HepG2 (cell line): ENCODE measurements around the gene ZNF428. TPM values are rescaled to one million over a fixed set of nuclear protein-coding genes. Genes with fewer than 3 reads are reported as not detected.

ENCODE experiments used
- ATAC-seq: fragments of 200-7000 bp; cut with Tn5 transposase; 3 replicates; pipeline ENCODE4 v1.9.1; 2020; ENCODE audit warnings: mild to moderate bottlenecking, moderate library complexity
- BruUV-seq: library from RNA; stranded (reverse); fragments of 400-500 nt; replicated peaks from 2 replicates; lab custom pipeline; 2021; lab: Mats Ljungman, UMichigan
- CTCF ChIA-PET: fragments of 300-600 bp; formaldehyde crosslinking; extraction: SDS; loops from one replicate; lab custom pipeline; 2021; ENCODE audit warnings: low total read pairs, inconsistent platforms, low intra/inter-chr PET ratio; lab: Yijun Ruan, JAX
- POLR2A ChIA-PET: fragments of 350-600 bp; sonication (Branson Sonifier 250); formaldehyde crosslinking; loops from one replicate; lab custom pipeline; 2020; ENCODE audit warnings: antibody characterized with exemption, inconsistent platforms; lab: Yijun Ruan, JAX
- DNase-seq: peaks from one replicate; pipeline ENCODE4 v3.0.0-alpha.2; 2015; ENCODE audit warnings: low spot score
- FAIRE-seq: peaks from 3 replicates; lab custom pipeline; 2011; peaks lifted over from hg19 to GRCh38; lab: Jason Lieb, UNC
- H2AFZ ChIP-seq: one replicate; pipeline ENCODE4 v1.6.1; 2011; ENCODE audit warnings: low read length, inconsistent platforms
- H3K27ac ChIP-seq: fragments of 300-600 bp; 3 replicates; pipeline ENCODE4 v1.8.0; 2011; ENCODE audit warnings: mixed run types, mild to moderate bottlenecking, mixed read lengths, low read length, inconsistent platforms; ENCODE audit not compliant: insufficient read depth; ENCODE audit errors: extremely low read length
- H3K27me3 ChIP-seq, 2 experiments: fragments of 200-600 bp in 1 of 2; 2 replicates in 1 of 2; 3 replicates in 1 of 2; pipeline versions ENCODE4 v1.6.0 to v1.8.0; 2011; ENCODE audit warnings: low read length in 2 of 2, mild to moderate bottlenecking in 2 of 2, moderate library complexity in 2 of 2, inconsistent platforms in 1 of 2; ENCODE audit not compliant: insufficient read depth in 2 of 2, control insufficient read depth in 1 of 2
- H3K36me3 ChIP-seq, 2 experiments: fragments of 200-600 bp in 1 of 2; replicated peaks in 1 of 2; 2 replicates in 1 of 2; 3 replicates in 1 of 2; pipeline versions ENCODE4 v1.5.1 to v1.8.0; 2011; ENCODE audit warnings: low read length in 2 of 2, inconsistent platforms in 1 of 2; ENCODE audit not compliant: insufficient read depth in 2 of 2, control insufficient read depth in 1 of 2
- H3K4me1 ChIP-seq: 2 replicates; pipeline ENCODE4 v1.5.1; 2012; ENCODE audit warnings: low read length, inconsistent platforms; ENCODE audit not compliant: insufficient read depth
- H3K4me2 ChIP-seq: 2 replicates; pipeline ENCODE4 v1.6.0; 2011; ENCODE audit warnings: low read depth, low read length, inconsistent platforms
- H3K4me3 ChIP-seq, 3 experiments: fragments of 200-600 bp in 1 of 3; sonication (generic), shearing (Covaris generic) in 1 of 3; replicated peaks in 1 of 3; 2 replicates each; pipeline ENCODE4 v1.5.1; 2011 to 2016; ENCODE audit warnings: low read length in 3 of 3, inconsistent platforms in 2 of 3, low read depth in 2 of 3, mild to moderate bottlenecking in 2 of 3, control low read depth in 1 of 3, mixed read lengths in 1 of 3; ENCODE audit not compliant: insufficient read depth in 1 of 3
- H3K79me2 ChIP-seq: one replicate; pipeline ENCODE4 v1.6.1; 2011; ENCODE audit warnings: low read length, inconsistent platforms; ENCODE audit not compliant: insufficient read depth
- H3K9ac ChIP-seq: 2 replicates; pipeline ENCODE4 v1.6.0; 2011; ENCODE audit warnings: mild to moderate bottlenecking, low read depth, low read length, inconsistent platforms; ENCODE audit not compliant: insufficient read depth
- H3K9me3 ChIP-seq: 2 replicates; pipeline ENCODE4 v1.5.1; 2012; ENCODE audit warnings: mild to moderate bottlenecking, low read length
- H4K20me1 ChIP-seq: 2 replicates; pipeline ENCODE4 v1.6.0; 2011; ENCODE audit warnings: inconsistent platforms, mild to moderate bottlenecking, low read length, moderate library complexity; ENCODE audit not compliant: insufficient read depth
- MYNN ChIP-seq: sonication (generic); formaldehyde crosslinking; IDR thresholded peaks from 2 replicates; pipeline ENCODE4 v1.4.0; 2020; ENCODE audit warnings: mild to moderate bottlenecking, low read depth, missing genetic modification reagents
- PAWR ChIP-seq: sonication (generic); formaldehyde crosslinking; IDR thresholded peaks from 2 replicates; pipeline ENCODE4 v1.4.0; 2020; ENCODE audit warnings: missing genetic modification reagents, mild to moderate bottlenecking, borderline replicate concordance
- ZNF407 ChIP-seq: sonication (generic); formaldehyde crosslinking; IDR thresholded peaks from one replicate; pipeline ENCODE4 v1.5.1; 2020; ENCODE audit warnings: mild to moderate bottlenecking, missing genetic modification reagents; ENCODE audit errors: not compliant biosample characterization
- ZNF816 ChIP-seq: sonication (generic); formaldehyde crosslinking; IDR thresholded peaks from 2 replicates; pipeline ENCODE4 v1.8.0; 2022; ENCODE audit warnings: missing genetic modification reagents, mild to moderate bottlenecking, borderline replicate concordance
- WGBS: methylation state at CpG from one replicate; pipeline ENCODE4 v1.1.6; 2017; ENCODE audit warnings: low lambda C conversion rate; 5-methylcytosine and 5-hydroxymethylcytosine counted together
- in situ Hi-C: cut with HindIII; loops from 2 replicates; pipeline ENCODE4 v1.10.0; 2017; ENCODE audit warnings: low pct_unique_long_range_greater_than_20kb; ENCODE audit not compliant: extremely low pct_ligation_motif_present
- intact Hi-C: fragments of 100-400 bp; cut with micrococcal nuclease; formaldehyde crosslinking; loops from one replicate; pipeline ENCODE4 v1.10.0; 2022; ENCODE audit not compliant: unreplicated experiment
- polyA plus RNA-seq, 8 experiments: library from polyadenylated mRNA; depleted of rRNA in 3 of 8; stranded (reverse) in 7 of 8; unstranded in 1 of 8; fragments of >200 nt; fragmentation: Illumina TruSeq in 4 of 8; extraction: Trizol in 4 of 8; gene quantifications; 2 replicates each; pipeline versions ENCODE4 v1.2.1 to v1.2.3, GENCODE V29; 2011 to 2016; ENCODE audit warnings: low read depth in 4 of 8, missing spikeins in 1 of 8, mixed read lengths in 1 of 8; ENCODE audit not compliant: insufficient read depth in 1 of 8
- total RNA-seq, 5 experiments: library from RNA; depleted of rRNA; stranded (reverse); fragments of >200 nt; fragmentation: Illumina TruSeq; extraction: Trizol; gene quantifications; 2 replicates each; pipeline ENCODE4 v1.2.3, GENCODE V29; 2016; ENCODE audit warnings: low read depth in 1 of 5

Gene ZNF428
- total and polyA plus RNA-seq, 2 of the 13 experiments (the other 11 are each of a cell fraction or from before 2014, with no cell fraction given) = 10.4 to 26.9 TPM

GRCh38 chr19:43562698-43563241 lies 56.7 kb downstream of the ZNF428 start:
- no peaks in the 10 kb centered on the region for H3K27me3 ChIP-seq
- no peak overlapping the region for H2AFZ ChIP-seq
- BruUV-seq = no TSS peak
- WGBS = 86% methylated on average over 7 of the region's 14 CpGs
- H3K4me3 ChIP-seq = no peak overlapping the region
- no peaks in the 10 kb centered on the region for H3K79me2 ChIP-seq
- TF ChIP-seq PAWR (CRISPR knock-in tag) = no peak
- TF ChIP-seq, all 625 proteins: peak for 0
- no peak for ATAC-seq
- Histone ChIP-seq H3K9me3 (no peaks in the 10 kb centered on the region), H3K4me1 (no peaks in the 10 kb centered on the region), H3K9ac (no peak overlapping the region), H3K36me3 (peaks cover 1 to 24% of the 10 kb centered on the region in 2 experiments; a peak in 3 of 5 replicates), H3K4me2 (no peak overlapping the region), H3K27ac (no peak overlapping the region), H4K20me1 (no peaks in the 10 kb centered on the region)
- CTCF ChIA-PET = no interaction called here
- no peak for FAIRE-seq
- DNase-seq = no peak
- POLR2A ChIA-PET = no interaction called here
- in situ Hi-C loops (no loop called here), intact Hi-C loops (no loop called here)

- ChIA-PET CTCF (no interaction called here), POLR2A (no interaction called here)
- Histone ChIP-seq H3K79me2 (no peaks in the 10 kb centered on the region), H3K36me3 (peaks cover 1 to 24% of the 10 kb centered on the region in 2 experiments; a peak in 4 of 5 replicates), H3K27ac (no peak overlapping the region), H2AFZ (no peak overlapping the region), H3K4me2 (no peak overlapping the region), H3K4me1 (no peaks in the 10 kb centered on the region), H3K27me3 (no peaks in the 10 kb centered on the region), H4K20me1 (no peaks in the 10 kb centered on the region), H3K9me3 (no peaks in the 10 kb centered on the region), H3K4me3 (no peak overlapping the region), H3K9ac (no peak overlapping the region)
- WGBS = 93% methylated on average over 6 of the region's 6 CpGs
- no peak for FAIRE-seq
- in situ Hi-C loops = no loop called here
- ATAC-seq = no peak
- DNase-seq = no peak
- intact Hi-C loops = no loop called here
- no TSS peak for BruUV-seq
- TF ChIP-seq MYNN (CRISPR knock-in tag) = no peak
- TF ChIP-seq ZNF816 (CRISPR knock-in tag) = no peak
- TF ChIP-seq ZNF407 = no peak
These were observed 57.2 kb downstream of the ZNF428 start for GRCh38 chr19:43562226-43562697.
